DND-41 (cell line): ENCODE results near the gene B4GALT3.

Experiments used
- ATAC-seq: fragments of 200-7000 bp; cut with Tn5 transposase; 3 replicates; pipeline ENCODE4 v1.9.1; 2021; ENCODE audit warnings: low read depth; ENCODE audit not compliant: insufficient read depth
- DNase-seq: peaks from one replicate; pipeline ENCODE4 v3.0.0-alpha.2; 2020
- H2AFZ ChIP-seq: 2 replicates; pipeline ENCODE4 v1.6.0; 2012; ENCODE audit warnings: low read depth, low read length
- H3K27ac ChIP-seq: 2 replicates; pipeline ENCODE4 v1.5.1; 2012; ENCODE audit warnings: low read length, inconsistent platforms
- H3K27me3 ChIP-seq: fragments of 200-600 bp; sonication (generic); 2 replicates; pipeline ENCODE4 v1.6.0; 2012; ENCODE audit warnings: low read length, mild to moderate bottlenecking, inconsistent platforms; ENCODE audit not compliant: insufficient read depth, poor library complexity
- H3K36me3 ChIP-seq: 2 replicates; pipeline ENCODE4 v1.5.1; 2012; ENCODE audit warnings: low read length, inconsistent platforms; ENCODE audit not compliant: insufficient read depth
- H3K4me1 ChIP-seq: 2 replicates; pipeline ENCODE4 v1.5.1; 2012; ENCODE audit warnings: mild to moderate bottlenecking, low read length; ENCODE audit not compliant: insufficient read depth
- H3K4me2 ChIP-seq: 2 replicates; pipeline ENCODE4 v1.6.0; 2012; ENCODE audit warnings: mild to moderate bottlenecking, moderate library complexity, low read length, inconsistent platforms; ENCODE audit not compliant: insufficient read depth
- H3K4me3 ChIP-seq, 2 experiments: fragments of 200-600 bp in 1 of 2; shearing (Covaris generic) in 1 of 2; 2 replicates each; pipeline ENCODE4 v1.5.1; 2012 to 2016; ENCODE audit warnings: inconsistent platforms in 2 of 2, low read length in 2 of 2, mild to moderate bottlenecking in 2 of 2, low read depth in 1 of 2, moderate library complexity in 1 of 2
- H3K79me2 ChIP-seq: 2 replicates; pipeline ENCODE4 v1.6.0; 2012; ENCODE audit warnings: low read length, inconsistent platforms; ENCODE audit not compliant: insufficient read depth
- H3K9ac ChIP-seq: 2 replicates; pipeline ENCODE4 v1.6.0; 2012; ENCODE audit warnings: low read depth, mild to moderate bottlenecking, inconsistent platforms, low read length, moderate library complexity
- H3K9me3 ChIP-seq: 2 replicates; pipeline ENCODE4 v1.5.1; 2012; ENCODE audit warnings: low read length, moderate library complexity, mild to moderate bottlenecking, inconsistent platforms; ENCODE audit not compliant: insufficient read depth, severe bottlenecking
- H4K20me1 ChIP-seq: 2 replicates; pipeline ENCODE4 v1.6.0; 2012; ENCODE audit warnings: low read length; ENCODE audit not compliant: insufficient read depth
- CTCF ChIP-seq: IDR thresholded peaks from 2 replicates; pipeline ENCODE4 v1.5.1; 2012; ENCODE audit warnings: borderline replicate concordance, low read length, moderate library complexity, mild to moderate bottlenecking; ENCODE audit not compliant: poor library complexity, severe bottlenecking; ENCODE audit errors: extremely low read depth
- EZH2 ChIP-seq: IDR thresholded peaks from 3 replicates; pipeline ENCODE4 v1.6.1; 2012; ENCODE audit warnings: borderline replicate concordance, low read depth, mild to moderate bottlenecking, moderate library complexity, low read length, inconsistent platforms; ENCODE audit not compliant: severe bottlenecking

B4GALT3 gene

GRCh38 chr1:161223805-161224694 lies 46.7 kb upstream of the B4GALT3 start:
- no peak for ATAC-seq
- TF ChIP-seq EZH2 = no peak
- TF ChIP-seq CTCF = no peak

GRCh38 chr1:161222175-161223019 lies 45.1 kb upstream of the B4GALT3 start:
- Histone ChIP-seq H3K27ac (no peak overlapping the region), H3K4me2 (no peak overlapping the region), H3K4me3 (no peak overlapping the region), H3K4me1 (peaks cover 20% of the 10 kb centered on the region), H3K9ac (no peak overlapping the region), H3K27me3 (no peaks in the 10 kb centered on the region), H2AFZ (no peak overlapping the region), H4K20me1 (no peaks in the 10 kb centered on the region), H3K36me3 (no peaks in the 10 kb centered on the region), H3K9me3 (no peaks in the 10 kb centered on the region), H3K79me2 (peaks cover 13% of the 10 kb centered on the region)
- TF ChIP-seq EZH2 = no peak
- TF ChIP-seq CTCF = no peak
- DNase-seq (no peak), ATAC-seq (no peak)

More at GRCh38 chr1:161223805-161224694, 46.7 kb upstream of the B4GALT3 start:
- Histone ChIP-seq H3K79me2 (peaks cover 13% of the 10 kb centered on the region), H3K9me3 (no peaks in the 10 kb centered on the region), H4K20me1 (no peaks in the 10 kb centered on the region), H3K9ac (no peak overlapping the region), H3K27ac (no peak overlapping the region), H3K36me3 (peaks cover 16% of the 10 kb centered on the region), H2AFZ (no peak overlapping the region), H3K27me3 (no peaks in the 10 kb centered on the region), H3K4me3 (no peak overlapping the region), H3K4me2 (no peak overlapping the region), H3K4me1 (peaks cover 27% of the 10 kb centered on the region)
- DNase-seq = no peak

DNA sequence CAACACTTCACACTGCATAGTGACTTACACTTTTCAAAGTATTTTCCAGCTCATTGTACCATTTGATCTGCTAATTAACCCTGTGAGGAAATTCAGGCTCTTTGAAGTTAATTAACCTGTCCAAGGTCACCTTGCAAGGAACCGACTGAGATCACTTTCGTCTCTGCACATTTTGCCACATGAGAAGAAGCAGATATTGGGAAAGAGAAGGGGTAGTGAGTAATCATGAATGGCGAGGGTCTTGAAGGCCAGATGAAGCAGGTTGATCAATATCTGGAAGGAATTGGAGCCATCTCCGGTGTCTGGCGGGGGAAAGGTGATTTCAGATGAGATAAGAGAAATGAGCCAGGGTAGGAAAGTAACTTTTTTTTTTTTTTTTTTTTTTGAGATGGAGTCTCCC lies 42.7 kb upstream of the B4GALT3 start:
- H3K36me3 ChIP-seq = peaks cover 2% of the 10 kb centered on the region; the same call in 1 of the 2 replicates
- no peak overlapping the region for H3K4me2 ChIP-seq
- no peaks in the 10 kb centered on the region for H3K9me3 ChIP-seq
- H3K9ac ChIP-seq = no peak overlapping the region
- no peaks in the 10 kb centered on the region for H3K79me2 ChIP-seq
- H2AFZ ChIP-seq = no peak overlapping the region
- no peaks in the 10 kb centered on the region for H3K27me3 ChIP-seq
- TF ChIP-seq CTCF (no peak), EZH2 (no peak)
- ATAC-seq (no peak), DNase-seq (no peak)
- no peak overlapping the region for H3K4me3 ChIP-seq
- no peaks in the 10 kb centered on the region for H4K20me1 ChIP-seq
- no peak overlapping the region for H3K27ac ChIP-seq
- peaks cover 2% of the 10 kb centered on the region for H3K4me1 ChIP-seq
